ENCODE measurements around the gene MMP24. TPM values are rescaled to one million over a fixed set of nuclear protein-coding genes. Genes with fewer than 3 reads are reported as not detected.

Gene MMP24
- total RNA-seq, 1 experiment from 2014 or later = 23.0 TPM

- Histone ChIP-seq H3K4me2 (ENCODE audit: insufficient read depth, insufficient read length, low read length) (no peak overlapping the region), H3K23ac (ENCODE audit: insufficient read length, low read depth, low read length) (no peak overlapping the region), H4K5ac (ENCODE audit: insufficient read length, low read depth, low read length) (no peak overlapping the region), H3K23me2 (ENCODE audit: insufficient read length, low read depth, low read length, poor library complexity, severe bottlenecking) (no peaks in the 10 kb centered on the region), H3K4me1 (ENCODE audit: insufficient read depth, low read length) (no peaks in the 10 kb centered on the region; the same call in 1 of the 2 replicates), H4K91ac (ENCODE audit: insufficient read length, low read depth, low read length) (no peak overlapping the region), H3K9ac (ENCODE audit: extremely low read depth, insufficient read length, low read length) (no peak overlapping the region), H3K18ac (ENCODE audit: insufficient read length, low read depth, low read length) (no peak overlapping the region), H3K14ac (ENCODE audit: insufficient read depth, low read length) (no peak overlapping the region), H2AFZ (ENCODE audit: low read length) (no peak overlapping the region), H2BK20ac (ENCODE audit: low read depth, low read length, poor library complexity, severe bottlenecking) (no peak overlapping the region), H3K27me3 (ENCODE audit: insufficient read depth, low read length) (no peaks in the 10 kb centered on the region), H3K9me3 (ENCODE audit: control insufficient read depth, low read depth, low read length) (no peaks in the 10 kb centered on the region), H3K79me1 (ENCODE audit: insufficient read depth, low read depth, low read length, poor library complexity, severe bottlenecking) (no peaks in the 10 kb centered on the region), H3K4ac (ENCODE audit: low read depth, low read length) (no peak overlapping the region), H4K8ac (replicated peaks; ENCODE audit: insufficient read length, low read depth, low read length) (no peak overlapping the region), H3T11ph (ENCODE audit: low read length) (no peak overlapping the region), H3K56ac (ENCODE audit: insufficient read length, low read depth, low read length) (no peak overlapping the region), H2BK120ac (ENCODE audit: low read depth, low read length, poor library complexity, severe bottlenecking) (no peak overlapping the region), H4K20me1 (ENCODE audit: control insufficient read depth, insufficient read depth, insufficient read length) (no peaks in the 10 kb centered on the region), H2BK5ac (ENCODE audit: insufficient read length, low read length) (no peak overlapping the region), H2BK15ac (ENCODE audit: low read depth, low read length) (no peak overlapping the region), H2BK12ac (ENCODE audit: insufficient read length, low read depth, low read length) (no peak overlapping the region), H3K27ac (ENCODE audit: insufficient read length, low read depth, low read length) (no peak overlapping the region), H2AK5ac (ENCODE audit: insufficient read length, low read length) (no peak overlapping the region), H3K79me2 (ENCODE audit: insufficient read depth, low read length) (no peaks in the 10 kb centered on the region)
- H3K27ac Mint-ChIP-seq = peak overlapping the region in 2 of 3 experiments; percentile 14 to 32; a peak in 2 of 7 replicates
- H3K36me3 Mint-ChIP-seq (ENCODE audit: insufficient read depth in 1 of 3, low read depth in 3 of 3) = no peaks in the 10 kb centered on the region; a peak in 1 of 7 replicates
- WGBS (ENCODE audit: extremely low coverage, insufficient read length, low lambda C conversion rate) = no CpG with 5 or more reads among the region's 9 CpGs
- no peak for DNase-seq
- peaks cover 4 to 5% of the 10 kb centered on the region in 2 experiments; a peak in 3 of 4 replicates for H3K4me1 Mint-ChIP-seq
- H3K9me3 Mint-ChIP-seq = no peaks in the 10 kb centered on the region; a peak in 1 of 5 replicates
- TF ChIP-seq, protein P1, sequence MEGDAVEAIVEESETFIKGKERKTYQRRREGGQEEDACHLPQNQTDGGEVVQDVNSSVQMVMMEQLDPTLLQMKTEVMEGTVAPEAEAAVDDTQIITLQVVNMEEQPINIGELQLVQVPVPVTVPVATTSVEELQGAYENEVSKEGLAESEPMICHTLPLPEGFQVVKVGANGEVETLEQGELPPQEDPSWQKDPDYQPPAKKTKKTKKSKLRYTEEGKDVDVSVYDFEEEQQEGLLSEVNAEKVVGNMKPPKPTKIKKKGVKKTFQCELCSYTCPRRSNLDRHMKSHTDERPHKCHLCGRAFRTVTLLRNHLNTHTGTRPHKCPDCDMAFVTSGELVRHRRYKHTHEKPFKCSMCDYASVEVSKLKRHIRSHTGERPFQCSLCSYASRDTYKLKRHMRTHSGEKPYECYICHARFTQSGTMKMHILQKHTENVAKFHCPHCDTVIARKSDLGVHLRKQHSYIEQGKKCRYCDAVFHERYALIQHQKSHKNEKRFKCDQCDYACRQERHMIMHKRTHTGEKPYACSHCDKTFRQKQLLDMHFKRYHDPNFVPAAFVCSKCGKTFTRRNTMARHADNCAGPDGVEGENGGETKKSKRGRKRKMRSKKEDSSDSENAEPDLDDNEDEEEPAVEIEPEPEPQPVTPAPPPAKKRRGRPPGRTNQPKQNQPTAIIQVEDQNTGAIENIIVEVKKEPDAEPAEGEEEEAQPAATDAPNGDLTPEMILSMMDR (conservative IDR thresholded peaks at IDR 0.05) = no peak
- H3K4me3 Mint-ChIP-seq = no peak overlapping the region
- H3K27me3 Mint-ChIP-seq (ENCODE audit: low read depth) = peaks cover 13% of the 10 kb centered on the region
Measured at GRCh38 chr20:35296101-35296554, 69.6 kb downstream of the MMP24 start.
